WTC11 (cell line): ENCODE measurements around the gene DDC. TPM values are rescaled to one million over a fixed set of nuclear protein-coding genes. Genes with fewer than 3 reads are reported as not detected.

Experiments
- ATAC-seq: fragments of 200-7000 bp; cut with Tn5 transposase; 2 replicates; pipeline ENCODE4 v1.10.0; 2021; ENCODE audit warnings: mild to moderate bottlenecking, moderate library complexity
- CTCF ChIA-PET: fragments of 300-600 bp; sonication (Branson Sonifier 250); formaldehyde crosslinking; loops from one replicate; lab custom pipeline; 2021; ENCODE audit warnings: antibody characterized with exemption; lab: Charles Lee
- POLR2A ChIA-PET: fragments of 350-600 bp; sonication (Branson Sonifier 250); formaldehyde crosslinking; loops from one replicate; lab custom pipeline; 2021; ENCODE audit warnings: antibody characterized with exemption; lab: Charles Lee
- DNase-seq: peaks from one replicate; pipeline ENCODE4 v3.0.0; 2021; ENCODE audit warnings: low spot score
- H3K27ac Mint-ChIP-seq: 2 replicates; pipeline ENCODE4 v1.8.0; 2021; ENCODE audit warnings: mixed read lengths
- H3K27me3 Mint-ChIP-seq: 2 replicates; pipeline ENCODE4 v1.8.0; 2021; ENCODE audit warnings: low read depth, mild to moderate bottlenecking, moderate library complexity, mixed read lengths
- H3K36me3 Mint-ChIP-seq: 2 replicates; pipeline ENCODE4 v1.8.0; 2021; ENCODE audit warnings: mixed read lengths
- H3K4me1 Mint-ChIP-seq: 2 replicates; pipeline ENCODE4 v1.8.0; 2022; ENCODE audit warnings: mixed read lengths
- H3K4me3 Mint-ChIP-seq: 2 replicates; pipeline ENCODE4 v1.8.0; 2021; ENCODE audit warnings: mild to moderate bottlenecking, moderate library complexity, mixed read lengths
- H3K9me3 Mint-ChIP-seq: 2 replicates; pipeline ENCODE4 v1.8.0; 2021; ENCODE audit warnings: mixed read lengths
- AR ChIP-seq: fragments of 250-450 bp; sonication (Bioruptor Pico); IDR thresholded peaks from 2 replicates; pipeline ENCODE4 v1.9.0; 2021; ENCODE audit warnings: mild to moderate bottlenecking
- ATF1 ChIP-seq: sonication (generic); formaldehyde crosslinking; IDR thresholded peaks from 2 replicates; pipeline ENCODE4 v1.8.1; 2023; ENCODE audit warnings: mild to moderate bottlenecking, moderate library complexity, missing genetic modification reagents
- ETV6 ChIP-seq: sonication (generic); formaldehyde crosslinking; IDR thresholded peaks from 2 replicates; pipeline ENCODE4 v1.8.1; 2022; ENCODE audit warnings: mild to moderate bottlenecking, missing genetic modification reagents
- FOXK1 ChIP-seq: sonication (generic); formaldehyde crosslinking; IDR thresholded peaks from 2 replicates; pipeline ENCODE4 v1.8.0; 2022; ENCODE audit warnings: mild to moderate bottlenecking, moderate library complexity, missing genetic modification reagents
- GABPB1 ChIP-seq: sonication (generic); formaldehyde crosslinking; IDR thresholded peaks from 2 replicates; pipeline ENCODE4 v1.8.1; 2023; ENCODE audit warnings: mild to moderate bottlenecking, missing genetic modification reagents
- HMGA2 ChIP-seq: fragments of 250-450 bp; sonication (Bioruptor Pico); IDR thresholded peaks from 2 replicates; pipeline ENCODE4 v1.4.0; 2021; ENCODE audit warnings: mild to moderate bottlenecking, moderate library complexity
- IRF1 ChIP-seq: sonication (generic); formaldehyde crosslinking; IDR thresholded peaks from 2 replicates; pipeline ENCODE4 v1.8.0; 2023; ENCODE audit warnings: missing genetic modification reagents
- KAT7 ChIP-seq: sonication (generic); formaldehyde crosslinking; IDR thresholded peaks from 2 replicates; pipeline ENCODE4 v1.8.1; 2023; ENCODE audit warnings: missing genetic modification reagents, mild to moderate bottlenecking, borderline replicate concordance
- MAX ChIP-seq: sonication (generic); formaldehyde crosslinking; IDR thresholded peaks from 2 replicates; pipeline ENCODE4 v1.8.0; 2022; ENCODE audit warnings: mild to moderate bottlenecking, missing genetic modification reagents
- NFE2L1 ChIP-seq: sonication (generic); formaldehyde crosslinking; IDR thresholded peaks from 2 replicates; pipeline ENCODE4 v1.8.1; 2023; ENCODE audit warnings: missing genetic modification reagents
- NFYB ChIP-seq: sonication (generic); formaldehyde crosslinking; conservative IDR thresholded peaks from 2 replicates; pipeline ENCODE4 v1.8.0; 2022; ENCODE audit warnings: low read depth, missing genetic modification reagents
- NR1H2 ChIP-seq: sonication (generic); formaldehyde crosslinking; IDR thresholded peaks from 2 replicates; pipeline ENCODE4 v1.9.0; 2021; ENCODE audit warnings: mild to moderate bottlenecking, moderate library complexity, missing genetic modification reagents
- OVOL2 ChIP-seq: fragments of 250-450 bp; sonication (Bioruptor Pico); IDR thresholded peaks from 2 replicates; pipeline ENCODE4 v1.9.0; 2021; ENCODE audit warnings: mild to moderate bottlenecking, borderline replicate concordance
- SMAD4 ChIP-seq: sonication (generic); formaldehyde crosslinking; IDR thresholded peaks from 2 replicates; pipeline ENCODE4 v1.8.0; 2022; ENCODE audit warnings: mild to moderate bottlenecking, missing genetic modification reagents
- SOX15 ChIP-seq: fragments of 250-450 bp; sonication (Bioruptor Pico); IDR thresholded peaks from 2 replicates; pipeline ENCODE4 v1.9.0; 2021; ENCODE audit warnings: mild to moderate bottlenecking
- STAT6 ChIP-seq: sonication (generic); formaldehyde crosslinking; conservative IDR thresholded peaks from 2 replicates; pipeline ENCODE4 v1.8.1; 2023; ENCODE audit warnings: mild to moderate bottlenecking, low read depth, missing genetic modification reagents, moderate library complexity
- TCF7 ChIP-seq: sonication (generic); formaldehyde crosslinking; IDR thresholded peaks from 2 replicates; pipeline ENCODE4 v1.8.0; 2022; ENCODE audit warnings: mild to moderate bottlenecking, low read depth, missing genetic modification reagents, moderate library complexity
- ZBTB21 ChIP-seq: sonication (generic); formaldehyde crosslinking; IDR thresholded peaks from 2 replicates; pipeline ENCODE4 v1.8.1; 2023; ENCODE audit warnings: mild to moderate bottlenecking, missing genetic modification reagents, borderline replicate concordance
- ZBTB43 ChIP-seq: sonication (generic); formaldehyde crosslinking; IDR thresholded peaks from 2 replicates; pipeline ENCODE4 v1.8.1; 2023; ENCODE audit warnings: mild to moderate bottlenecking, missing genetic modification reagents
- ZNF317 ChIP-seq: sonication (generic); formaldehyde crosslinking; IDR thresholded peaks from 2 replicates; pipeline ENCODE4 v1.8.1; 2023; ENCODE audit warnings: low read depth, mild to moderate bottlenecking, moderate library complexity, missing genetic modification reagents, borderline replicate concordance
- total RNA-seq: library from RNA; stranded (reverse); gene quantifications from 3 replicates; pipeline ENCODE4 v1.2.3, GENCODE V29; 2021

Gene DDC
- total RNA-seq, 1 experiment from 2014 or later, result not detected

- Mint-ChIP-seq H3K4me3 (no peak overlapping the region), H3K27ac (no peak overlapping the region), H3K4me1 (peaks cover 6% of the 10 kb centered on the region), H3K36me3 (no peaks in the 10 kb centered on the region), H3K9me3 (no peaks in the 10 kb centered on the region), H3K27me3 (no peaks in the 10 kb centered on the region; the same call in 1 of the 2 replicates)
- DNase-seq, result no peak
- TF ChIP-seq IRF1 (CRISPR knock-in tag) (no peak), TCF7 (CRISPR knock-in tag) (no peak), STAT6 (CRISPR knock-in tag) (no peak), NFYB (no peak), ETV6 (CRISPR knock-in tag) (no peak)
- ChIA-PET POLR2A (no interaction called here), CTCF (no interaction called here)
- no peak for ATAC-seq
These were observed 56.7 kb downstream of the DDC start for GRCh38 chr7:50508471-50508943.

- CTCF ChIA-PET, result no interaction called here
- no peak for ATAC-seq
- H3K27me3 Mint-ChIP-seq, result no peaks in the 10 kb centered on the region; the same call in 1 of the 2 replicates
- no peaks in the 10 kb centered on the region for H3K36me3 Mint-ChIP-seq
- peaks cover 2% of the 10 kb centered on the region for H3K4me1 Mint-ChIP-seq
- H3K4me3 Mint-ChIP-seq, result no peak overlapping the region
- no peaks in the 10 kb centered on the region for H3K9me3 Mint-ChIP-seq
- TF ChIP-seq ZBTB43 (no peak), HMGA2 (CRISPR knock-in tag) (no peak), GABPB1 (CRISPR knock-in tag) (no peak), SMAD4 (no peak), FOXK1 (no peak), MAX (CRISPR knock-in tag) (no peak), SOX15 (CRISPR knock-in tag) (no peak), IRF1 (CRISPR knock-in tag) (no peak), STAT6 (CRISPR knock-in tag) (no peak), KAT7 (CRISPR knock-in tag) (no peak), NR1H2 (CRISPR knock-in tag) (no peak), OVOL2 (CRISPR knock-in tag) (no peak), NFE2L1 (no peak), ZBTB21 (CRISPR knock-in tag) (no peak), AR (no peak), ATF1 (CRISPR knock-in tag) (no peak), ZNF317 (CRISPR knock-in tag) (no peak)
- POLR2A ChIA-PET, result no interaction called here
- no peak overlapping the region for H3K27ac Mint-ChIP-seq
- DNase-seq, result no peak
These were observed 57.2 kb downstream of the DDC start for GRCh38 chr7:50507898-50508470.
